ENCODE data around the gene FCAMR. TPM values are rescaled to one million over a fixed set of nuclear protein-coding genes. Genes with fewer than 3 reads are reported as not detected.

Gene FCAMR
- total and polyA plus RNA-seq, 2 of the 4 experiments (the other 2 are of a cell fraction), result not detected

- H3K9ac ChIP-seq (ENCODE audit: low read depth, low read length), result no peak overlapping the region
- DNase-seq, result no peak
- WGBS, 2 experiments (ENCODE audit: extremely low coverage in 2 of 2, insufficient read length in 1 of 2), result 50% methylated on average over 2 of the region's 5 CpGs; no CpG with 5 or more reads in 1 of the 2 experiments
- H3K56ac ChIP-seq (ENCODE audit: extremely low read depth, insufficient read depth, low read length), result no peak overlapping the region
- no peaks in the 10 kb centered on the region for H3K79me1 ChIP-seq (ENCODE audit: low read depth in 1 of 2, low read length in 2 of 2)
- no peak overlapping the region for H3K27ac ChIP-seq (ENCODE audit: insufficient read depth, low read length)
- H3K4me1 ChIP-seq (ENCODE audit: control insufficient read depth, insufficient read depth, low read length), result no peaks in the 10 kb centered on the region
- H3K9me3 ChIP-seq (ENCODE audit: control insufficient read depth, insufficient read depth, low read length), result no peaks in the 10 kb centered on the region
- no peak overlapping the region for H4K5ac ChIP-seq (ENCODE audit: low read depth, low read length)
- no peaks in the 10 kb centered on the region for H4K20me1 ChIP-seq (ENCODE audit: insufficient read depth, low read length)
- no peak overlapping the region for H4K91ac ChIP-seq (ENCODE audit: insufficient read depth, low read depth, low read length)
- CTCF ChIA-PET, result no interaction called here
- no TSS peak for BruUV-seq (replicated peaks)
- no peak overlapping the region for H3K4ac ChIP-seq (ENCODE audit: low read depth, low read length)
- H3K18ac ChIP-seq (ENCODE audit: low read depth, low read length), result no peak overlapping the region
- H2BK15ac ChIP-seq (ENCODE audit: low read depth, low read length), result no peak overlapping the region
- no peaks in the 10 kb centered on the region for H3K36me3 ChIP-seq (ENCODE audit: control insufficient read depth, insufficient read depth, low read length)
- no peak overlapping the region for H4K8ac ChIP-seq (ENCODE audit: low read depth in 2 of 2, low read length in 2 of 2)
- intact Hi-C loops (cut with micrococcal nuclease) (no loop called here), in situ Hi-C loops (cut with MboI; ENCODE audit: low sequenced_read_pairs) (no loop called here), dilution Hi-C loops (cut with HindIII; ENCODE audit: low sequenced_read_pairs, unreplicated experiment) (no loop called here)
- POLR2A ChIA-PET (ENCODE audit: unreplicated experiment), result no interaction called here
- no peaks in the 10 kb centered on the region; the same call in 1 of the 2 replicates for H3K9me1 ChIP-seq (ENCODE audit: insufficient read depth, low read length)
- no peak overlapping the region for H3K4me2 ChIP-seq (ENCODE audit: low read depth, low read length)
- H2BK20ac ChIP-seq (ENCODE audit: low read depth, low read length), result no peak overlapping the region
- no peak overlapping the region for H3K23ac ChIP-seq (ENCODE audit: low read depth, low read length)
- no peak overlapping the region for H2AFZ ChIP-seq (replicated peaks; ENCODE audit: low read length, poor library complexity)
- no peak overlapping the region for H2BK120ac ChIP-seq (ENCODE audit: low read depth, low read length)
- H3K27me3 ChIP-seq (ENCODE audit: control insufficient read depth, insufficient read depth, low read length), result peaks cover 57% of the 10 kb centered on the region
- ATAC-seq (ENCODE audit: low read depth), result no peak
- H2AK5ac ChIP-seq (ENCODE audit: low read depth, low read length), result no peak overlapping the region
- no peak overlapping the region for H3K4me3 ChIP-seq (ENCODE audit: insufficient read depth, low read depth, low read length)
- no peak overlapping the region for H3K14ac ChIP-seq (replicated peaks; ENCODE audit: low read depth, low read length)
- no peak overlapping the region for H2BK5ac ChIP-seq (ENCODE audit: low read depth, low read length, poor library complexity, severe bottlenecking)
- no peak for TF ChIP-seq RCOR1 (IDR thresholded peaks at IDR 0.05; ENCODE audit: insufficient replicate concordance, low read length)
- no peak for TF ChIP-seq BHLHE40 (IDR thresholded peaks at IDR 0.05; ENCODE audit: low read depth, low read length)
- no peak for TF ChIP-seq CHD1 (IDR thresholded peaks at IDR 0.05; ENCODE audit: low read depth, low read length)
- TF ChIP-seq RFX5 (IDR thresholded peaks at IDR 0.05; ENCODE audit: low read depth, low read length), result no peak
- no peak for TF ChIP-seq CEBPB (IDR thresholded peaks at IDR 0.05; ENCODE audit: low read depth, low read length)
- no peak for TF ChIP-seq FOS (IDR thresholded peaks at IDR 0.05; ENCODE audit: low read depth, low read length)
- no peak for TF ChIP-seq NFE2L2 (IDR thresholded peaks at IDR 0.05; ENCODE audit: low read depth, low read length)
- no peak for TF ChIP-seq RAD21 (IDR thresholded peaks at IDR 0.05; ENCODE audit: low read length)
- no peak for TF ChIP-seq SMC3 (IDR thresholded peaks at IDR 0.05; ENCODE audit: low read depth, low read length)
- no peak for TF ChIP-seq MAFK (IDR thresholded peaks at IDR 0.05; ENCODE audit: low read depth, low read length)
- TF ChIP-seq ELK1 (IDR thresholded peaks at IDR 0.05; ENCODE audit: borderline replicate concordance, low read depth, low read length), result no peak
- no peak for TF ChIP-seq USF2 (IDR thresholded peaks at IDR 0.05; ENCODE audit: low read depth, low read length)
- TF ChIP-seq MXI1 (IDR thresholded peaks at IDR 0.05; ENCODE audit: borderline replicate concordance, low read depth, low read length), result no peak
- no peak for TF ChIP-seq CTCF (conservative IDR thresholded peaks at IDR 0.05; ENCODE audit: low read depth, low read length)
- TF ChIP-seq POLR2A (IDR thresholded peaks at IDR 0.05; ENCODE audit: low read depth, low read length), result no peak
- no peak for TF ChIP-seq MAZ (IDR thresholded peaks at IDR 0.05; ENCODE audit: borderline replicate concordance, low read depth, low read length)
- H2AK9ac ChIP-seq (replicated peaks; ENCODE audit: low read depth, low read length, poor library complexity), result no peak overlapping the region
These were observed 12.6 kb downstream of the FCAMR start for GRCh38 chr1:206957639-206958038.

Data from IMR-90 (cell line).